ENCODE results near the gene IRGM.
"Not testable (repeated sequence)": the region's sequence is repeated elsewhere in the genome, so short reads cannot be mapped to it uniquely, and the experiment has no call there.

Gene IRGM, protein sequence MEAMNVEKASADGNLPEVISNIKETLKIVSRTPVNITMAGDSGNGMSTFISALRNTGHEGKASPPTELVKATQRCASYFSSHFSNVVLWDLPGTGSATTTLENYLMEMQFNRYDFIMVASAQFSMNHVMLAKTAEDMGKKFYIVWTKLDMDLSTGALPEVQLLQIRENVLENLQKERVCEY

DNA sequence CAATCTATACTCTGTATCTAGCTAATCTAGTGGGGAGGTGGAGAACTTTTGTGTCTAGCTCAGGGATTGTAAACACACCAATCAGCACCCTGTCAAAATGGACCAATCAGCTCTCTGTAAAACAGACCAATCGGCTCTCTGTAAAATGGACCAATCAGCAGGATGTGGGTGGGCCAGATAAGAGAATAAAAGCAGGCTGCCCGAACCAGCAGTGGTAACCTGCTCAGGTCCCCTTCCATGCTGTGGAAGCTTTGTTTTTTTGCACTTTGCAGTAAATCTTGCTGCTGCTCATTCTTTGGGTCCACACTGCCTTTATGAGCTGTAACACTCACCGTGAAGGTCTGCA, at the start of gene IRGM:
Gene IRGM, plus strand, starts transcription at position 214 of the 346 bp plus-strand sequence. CDS start 1,603 bp downstream, outside the sequence.
- DNase-seq, result not testable (repeated sequence)

DNA sequence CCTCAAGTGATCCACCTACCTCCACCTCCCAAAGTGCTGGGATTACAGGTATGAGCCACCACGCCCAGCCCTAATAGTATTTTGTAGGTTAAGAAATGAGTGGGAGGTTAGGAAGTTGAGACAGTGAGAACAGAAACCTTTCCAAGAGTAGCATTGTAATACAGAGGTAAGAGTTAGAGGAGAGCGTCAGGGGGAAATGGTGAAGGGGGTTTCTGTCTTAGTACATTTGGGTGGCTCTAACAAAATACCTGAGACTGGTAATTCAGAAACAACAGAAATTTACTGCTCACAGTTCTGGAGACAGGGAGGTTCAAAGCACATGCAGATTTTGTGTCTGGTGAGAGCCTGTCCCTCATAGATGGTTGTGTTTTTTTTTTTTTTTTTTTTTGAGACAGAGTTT, 48.9 kb upstream of the IRGM start:
- DNase-seq, result no peak

- DNase-seq, result no peak
These were observed 45.0 kb upstream of the IRGM start for GRCh38 chr5:150801117-150801927.

DNA sequence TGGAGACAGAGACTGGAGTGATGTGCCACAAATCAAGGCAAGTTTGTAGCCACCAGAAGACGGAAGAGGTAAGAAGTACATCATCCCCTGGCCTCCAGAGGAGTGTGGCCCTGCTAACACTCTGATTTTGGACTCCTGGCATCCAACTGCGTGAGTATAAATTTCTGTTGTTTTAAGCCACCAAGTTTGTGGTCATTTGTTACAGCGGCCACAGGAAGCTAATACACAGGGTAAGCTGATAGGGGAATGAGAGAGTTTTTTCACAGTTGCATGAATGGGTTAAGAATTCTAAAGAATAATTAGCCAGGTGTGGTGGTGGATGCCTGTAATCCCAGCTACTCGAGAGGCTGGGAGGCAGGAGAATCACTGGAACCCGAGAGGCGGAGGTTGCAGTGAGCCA, 41.9 kb upstream of the IRGM start:
- no peak for DNase-seq

GRCh38 chr5:150809363-150809762, 37.0 kb upstream of the IRGM start:
- DNase-seq, result no peak

- DNase-seq, result no peak
These were observed 31.3 kb upstream of the IRGM start for GRCh38 chr5:150815010-150815409.

GRCh38 chr5:150816946-150817345, 29.4 kb upstream of the IRGM start:
- DNase-seq, result no peak

GRCh38 chr5:150829744-150830143, 16.6 kb upstream of the IRGM start:
- DNase-seq, result no peak

DNA sequence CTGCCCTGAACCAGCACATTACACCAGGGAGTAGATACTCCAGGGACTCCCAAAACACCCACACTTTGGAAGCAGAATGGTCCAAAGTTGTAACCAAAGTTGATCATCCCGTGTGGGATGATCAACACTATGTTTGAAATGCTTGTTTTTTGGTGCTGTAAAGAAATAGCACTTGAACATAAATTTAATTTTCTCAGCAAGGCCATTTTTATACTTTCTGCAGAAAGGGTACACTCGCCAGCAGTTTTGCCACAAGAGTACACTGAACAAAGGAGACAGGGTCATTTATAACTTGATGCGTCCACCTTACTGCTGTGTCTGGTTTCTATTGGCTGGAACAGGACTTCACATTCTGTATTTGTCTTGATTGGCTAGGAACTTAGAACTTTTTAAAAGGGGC, 14.5 kb upstream of the IRGM start:
- not testable (repeated sequence) for DNase-seq

GRCh38 chr5:150836064-150836463, 10.3 kb upstream of the IRGM start:
- no peak for DNase-seq

DNA sequence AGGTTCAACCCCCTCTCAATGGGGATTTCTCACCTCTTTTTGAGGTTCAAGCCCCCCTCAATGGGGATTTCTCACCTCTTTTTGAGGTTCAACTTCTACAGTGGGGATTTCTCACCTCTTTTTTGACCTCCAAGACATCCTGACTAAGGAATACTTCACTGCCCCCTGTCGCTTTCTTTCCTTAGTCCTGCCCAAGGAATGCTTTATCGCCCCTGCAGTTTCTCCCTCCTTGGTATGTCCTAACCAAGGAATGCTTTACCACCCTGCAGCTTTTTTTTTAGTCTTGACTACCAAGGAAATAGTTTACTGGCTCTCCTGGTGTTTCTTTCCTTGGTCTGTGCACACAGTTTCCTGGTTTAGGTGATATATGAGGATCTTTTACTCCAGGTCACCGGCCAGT, 9.6 kb upstream of the IRGM start:
- DNase-seq, result no peak

DNA sequence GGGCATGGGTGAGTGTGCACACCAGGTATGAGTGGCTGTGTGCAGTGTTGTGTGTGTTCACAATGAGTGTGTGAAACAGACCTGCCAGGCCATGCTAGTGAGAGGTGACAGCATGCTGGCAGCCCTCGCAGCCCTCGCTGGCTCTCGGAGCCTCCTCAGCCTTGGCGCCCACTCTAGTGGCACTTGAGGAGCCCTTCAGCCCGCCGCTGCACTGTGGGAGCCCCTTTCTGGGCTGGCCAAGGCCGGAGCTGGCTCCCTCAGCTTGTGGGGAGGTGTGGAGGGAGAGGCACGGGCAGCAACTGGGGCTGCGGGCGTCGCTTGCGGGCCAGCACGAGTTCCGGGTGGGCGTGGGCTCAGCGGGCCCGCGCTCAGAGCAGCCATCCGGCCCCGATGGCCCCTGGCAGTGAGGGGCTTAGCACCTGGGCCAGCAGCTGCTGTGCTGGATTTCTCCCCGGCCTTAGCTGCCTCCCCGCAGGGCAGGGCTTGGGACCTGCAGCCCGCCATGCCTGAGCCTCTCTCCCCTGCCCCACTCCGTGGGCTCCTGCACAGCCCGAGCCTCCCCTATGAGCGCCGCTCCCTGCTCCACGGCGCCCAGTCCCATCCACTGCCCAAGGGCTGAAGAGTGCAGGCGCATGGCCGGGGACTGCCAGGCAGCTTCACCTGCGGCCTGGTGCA, 999 bp upstream of the IRGM start:
- not testable (repeated sequence) for DNase-seq

DNA sequence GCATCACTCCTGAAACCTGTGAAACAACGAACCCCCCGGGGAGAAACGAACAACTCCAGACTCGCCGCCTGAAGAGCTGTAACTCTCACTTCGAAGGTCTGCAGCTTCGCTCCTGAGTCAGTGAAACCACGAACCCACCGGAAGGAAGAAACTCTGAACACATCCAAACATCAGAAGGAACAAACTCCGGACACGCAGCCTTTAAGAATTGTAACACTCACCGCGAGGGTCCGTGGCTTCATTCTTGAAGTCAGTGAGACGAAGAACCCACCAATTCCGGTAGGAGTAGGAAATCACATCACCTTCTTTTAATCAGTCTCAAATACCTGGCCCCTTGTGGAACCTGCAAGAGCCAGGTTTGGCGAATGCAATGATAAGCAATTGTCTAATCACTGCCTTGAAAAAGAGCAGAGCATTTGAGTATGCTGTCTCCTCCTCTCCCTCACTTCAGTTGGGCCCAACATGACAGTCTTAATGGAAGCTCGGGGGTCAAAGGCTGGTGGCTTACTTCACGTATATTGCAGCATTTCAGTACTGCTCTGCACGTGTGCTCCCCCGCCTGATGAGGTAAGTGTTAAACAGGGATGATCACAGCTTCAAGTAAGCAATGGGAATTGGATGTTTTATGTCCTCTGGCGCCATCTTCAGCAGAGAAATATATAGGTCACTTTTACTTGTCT, 473 bp downstream of the IRGM start:
- DNase-seq, result peak; percentile 79

DNA sequence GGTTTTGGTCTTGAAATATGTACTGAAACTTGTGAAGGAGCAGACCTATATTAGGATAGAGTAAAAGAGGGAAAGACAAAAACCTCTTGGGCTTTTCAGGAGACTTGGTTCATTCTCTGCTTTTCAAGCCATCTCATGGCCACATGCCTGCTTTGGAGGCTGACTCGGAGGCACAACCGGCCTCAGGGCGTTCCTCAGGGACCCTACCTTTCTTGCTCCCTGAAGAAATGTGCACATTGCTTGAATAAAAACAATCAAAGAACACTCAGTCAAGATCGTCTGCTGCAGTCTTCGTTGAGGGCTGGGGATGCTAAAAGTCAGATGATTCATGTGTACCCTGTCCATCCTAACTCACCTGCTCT, 994 bp downstream of the IRGM start:
- no peak for DNase-seq

GRCh38 chr5:150848271-150848670, 1.9 kb downstream of the IRGM start:
- DNase-seq, result no peak

- no peak for DNase-seq
These were observed 4.7 kb downstream of the IRGM start for GRCh38 chr5:150851039-150851438.

- DNase-seq, result no peak
These were observed 7.2 kb downstream of the IRGM start for GRCh38 chr5:150853561-150853960.

GRCh38 chr5:150856700-150857099, 10.4 kb downstream of the IRGM start:
- not testable (repeated sequence) for DNase-seq

DNA sequence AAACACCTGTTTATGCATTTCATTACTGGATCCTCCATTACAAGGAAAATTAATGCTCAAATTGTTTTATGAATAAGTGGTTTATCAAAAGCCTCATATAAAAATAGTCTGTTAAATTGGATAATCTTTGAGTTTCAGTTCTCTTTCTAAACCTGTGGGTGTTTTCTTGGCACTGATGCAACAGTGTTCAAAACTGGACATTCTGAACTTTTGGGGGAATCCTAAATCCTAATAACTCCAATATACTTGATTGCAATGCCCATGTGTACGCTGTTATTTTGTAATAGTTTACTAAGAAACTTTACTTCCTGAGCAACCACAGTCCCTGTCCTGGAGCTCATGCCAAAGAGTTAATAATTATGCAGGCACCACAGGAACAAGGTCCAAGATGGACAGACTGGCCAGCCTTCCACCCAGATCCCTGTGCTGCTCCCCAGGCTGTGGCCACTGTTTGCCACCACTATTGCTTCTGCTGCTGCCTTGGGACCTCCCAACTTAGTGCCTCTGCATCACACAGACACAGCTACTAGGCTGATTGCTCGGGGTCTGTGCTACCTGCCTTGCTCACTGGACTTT, 14.0 kb downstream of the IRGM start:
- DNase-seq, result no peak

GRCh38 chr5:150862070-150862469, 15.7 kb downstream of the IRGM start:
- no peak for DNase-seq

GRCh38 chr5:150879358-150879757, 33.0 kb downstream of the IRGM start:
- no peak for DNase-seq

DNA sequence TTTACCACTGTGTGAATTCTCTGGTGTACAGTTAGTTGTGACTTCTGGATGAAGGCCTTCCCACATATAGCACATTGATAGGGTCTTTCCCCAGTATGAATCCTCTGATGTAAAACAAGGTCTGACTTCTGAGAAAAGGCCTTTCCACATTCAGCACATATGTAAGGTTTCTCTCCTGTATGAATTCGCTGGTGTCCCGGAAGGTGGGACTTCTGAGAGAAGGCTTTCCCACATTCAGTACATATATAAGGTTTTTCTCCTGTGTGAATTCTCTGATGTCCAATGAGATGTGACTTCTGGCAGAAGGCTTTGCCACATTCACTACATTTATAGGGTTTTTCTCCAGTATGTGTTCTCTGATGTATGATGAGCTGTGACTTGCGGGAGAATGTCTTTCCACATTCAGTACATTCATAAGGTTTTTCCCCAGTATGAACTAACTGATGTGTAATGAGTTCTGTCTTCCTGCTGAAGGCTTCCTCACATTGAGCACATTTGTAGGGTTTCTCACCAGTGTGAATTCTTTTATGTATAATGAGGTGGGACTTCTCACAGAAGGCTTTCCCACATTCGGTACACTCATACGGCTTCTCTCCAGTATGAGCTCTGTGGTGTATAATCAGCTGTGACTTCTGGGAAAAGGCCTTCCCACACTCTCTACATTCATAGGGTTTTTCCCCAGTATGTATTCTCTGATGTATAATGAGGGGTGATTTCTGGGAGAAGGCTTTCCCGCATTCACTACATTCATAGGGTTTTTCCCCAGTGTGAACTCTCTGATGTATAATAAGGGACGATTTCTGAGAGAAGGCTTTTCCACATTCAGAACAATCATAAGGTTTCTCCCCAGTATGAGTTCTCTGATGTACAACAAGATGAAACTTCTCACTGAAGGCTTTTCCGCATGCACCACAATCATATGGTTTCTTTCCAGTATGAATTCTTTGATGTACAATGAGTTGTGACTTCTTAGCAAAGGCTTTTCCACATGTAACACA, 49.4 kb downstream of the IRGM start:
- no peak for DNase-seq

Data from activated effector memory CD4-positive, alpha-beta T cell treated with anti-CD3 and anti-CD28 coated beads, Interleukin-2, amount 50 U/mL, for 16 hours (primary cell).